COR-L47 (cell line): Measurements from ENCODE around the gene CALHM5.

Experiments used
- DNase-seq: peaks from one replicate; lab custom pipeline; 2025; lab: John Stamatoyannopoulos, UW

CALHM5 gene

GRCh38 chr6:116550796-116551195 is 39.4 kb downstream of the CALHM5 start:
- DNase-seq, result no peak

GRCh38 chr6:116553451-116553850 is 42.0 kb downstream of the CALHM5 start, which contains the start of gene CALHM4:
CALHM4 (plus strand) TSS chr6:116553751; CDS start chr6:116553794, 43 bp downstream.
- no peak for DNase-seq

- no peak for DNase-seq
Measured at GRCh38 chr6:116556065-116556464, 44.6 kb downstream of the CALHM5 start.

- DNase-seq, result no peak
Measured at GRCh38 chr6:116556814-116557415, 45.5 kb downstream of the CALHM5 start.

- no peak for DNase-seq
Measured at GRCh38 chr6:116557893-116558292, 46.5 kb downstream of the CALHM5 start.

- DNase-seq, result no peak
Measured at GRCh38 chr6:116560130-116560529, 48.7 kb downstream of the CALHM5 start.

- peak; percentile 23 for DNase-seq
Measured at GRCh38 chr6:116561377-116562018, 50.1 kb downstream of the CALHM5 start.

GRCh38 chr6:116562019-116562403 is 50.6 kb downstream of the CALHM5 start:
- DNase-seq, result no peak

GRCh38 chr6:116562614-116563013 is 51.2 kb downstream of the CALHM5 start:
- DNase-seq, result no peak

GRCh38 chr6:116563830-116564229 is 52.4 kb downstream of the CALHM5 start:
- DNase-seq, result no peak

- no peak for DNase-seq
Measured at GRCh38 chr6:116564311-116564710, 52.9 kb downstream of the CALHM5 start.

GRCh38 chr6:116564921-116565872 is 53.8 kb downstream of the CALHM5 start:
- DNase-seq, result no peak

- no peak for DNase-seq
Measured at GRCh38 chr6:116568111-116568510, 56.7 kb downstream of the CALHM5 start.

- no peak for DNase-seq
Measured at GRCh38 chr6:116568821-116569755, 57.6 kb downstream of the CALHM5 start.

- peak; percentile 91 for DNase-seq
Measured at GRCh38 chr6:116570856-116571682, 59.6 kb downstream of the CALHM5 start, which contains the start of gene RWDD1. RWDD1 (plus strand) TSS chr6:116571504; CDS start chr6:116571583, 79 bp downstream.

- DNase-seq, result no peak
Measured at GRCh38 chr6:116571683-116572000, 60.2 kb downstream of the CALHM5 start.

- DNase-seq, result no peak
Measured at GRCh38 chr6:116572162-116572561, 60.7 kb downstream of the CALHM5 start.
